Aorta (tissue), 5 donors: ENCODE data around the gene CISD1. TPM values are rescaled to one million over a fixed set of nuclear protein-coding genes. Genes with fewer than 3 reads are reported as not detected.
"Not testable (repeated sequence)": the region's sequence is repeated elsewhere in the genome, so short reads cannot be mapped to it uniquely, and the experiment has no call there.

ENCODE experiments used
- ATAC-seq: fragments of 200-7000 bp; cut with Tn5 transposase; one replicate; pipeline ENCODE4 v1.9.1; 2022; ENCODE audit warnings: moderate library complexity; ENCODE audit not compliant: low FRiP score
- DNase-seq, 2 donors: peaks; one replicate each; pipeline ENCODE4 v3.0.0-alpha.2; 2020
- H3K27ac ChIP-seq, 2 donors: one replicate each; pipeline ENCODE4 v1.5.1; 2013; ENCODE audit warnings: low read length in 2 of 2, mild to moderate bottlenecking in 2 of 2, moderate library complexity in 2 of 2, control low read depth in 1 of 2, inconsistent platforms in 1 of 2, low read depth in 1 of 2
- H3K27me3 ChIP-seq, 2 donors: one replicate each; pipeline ENCODE4 v1.6.1; 2013; ENCODE audit warnings: control low read depth in 1 of 2, low read length in 1 of 2, mild to moderate bottlenecking in 1 of 2, moderate library complexity in 1 of 2; ENCODE audit not compliant: insufficient read depth in 2 of 2, control insufficient read depth in 1 of 2
- H3K36me3 ChIP-seq, 2 donors: one replicate each; pipeline ENCODE4 v1.6.1; 2013; ENCODE audit warnings: control low read depth in 1 of 2, low read length in 1 of 2, mild to moderate bottlenecking in 1 of 2; ENCODE audit not compliant: insufficient read depth in 2 of 2, control insufficient read depth in 1 of 2
- H3K4me1 ChIP-seq, 2 donors: one replicate each; pipeline ENCODE4 v1.6.1; 2013; ENCODE audit warnings: low read length in 2 of 2, control low read depth in 1 of 2, mild to moderate bottlenecking in 1 of 2, moderate library complexity in 1 of 2; ENCODE audit not compliant: insufficient read depth in 2 of 2, control insufficient read depth in 1 of 2
- H3K4me3 ChIP-seq, 2 donors: one replicate each; pipeline ENCODE4 v1.5.1; 2013; ENCODE audit warnings: low read length in 2 of 2, control low read depth in 1 of 2, mild to moderate bottlenecking in 1 of 2
- H3K9me3 ChIP-seq: one replicate; pipeline ENCODE4 v1.6.1; 2013; ENCODE audit warnings: mild to moderate bottlenecking, low read length; ENCODE audit not compliant: control insufficient read depth
- WGBS, 2 donors: extraction: QIAGEN DNeasy Blood & Tissue Kit; methylation state at CpG; one replicate each; pipeline ENCODE4 v1.1.7; 2013; 5-methylcytosine and 5-hydroxymethylcytosine counted together
- intact Hi-C, 2 donors: fragments of 100-400 bp; cut with DNase I; formaldehyde crosslinking; loops; one replicate each; pipeline versions ENCODE4 v1.14.2 to v1.15.0; 2022
- polyA plus RNA-seq, 2 donors: library from polyadenylated mRNA; stranded (reverse); fragments of 200-250 nt; gene quantifications; one replicate each; pipeline ENCODE4 v1.2.3, GENCODE V29; 2013
- total RNA-seq, 2 donors: library from RNA; stranded (reverse); fragmentation: NEBNext Ultra II Directional; extraction: Animal tissue kit (Norgen Biotek cat#: 25700); gene quantifications; one replicate each; pipeline ENCODE4 v1.2.1, GENCODE V29; 2021
- donor health status: healthy with polysubstance abuse.
- donor health status: Bipolar disorder and iron deficiency.
- donor health status: DM: no; HTN: no; CAD: no.
- donor health status: DM: no; HTN: no; CAD: no.
- donor health status: DM: yes; HTN: yes; CAD: no.

CISD1 gene
- total and polyA plus RNA-seq, 4 donors, result 28.8 to 47.7 (median 32.2) TPM

GRCh38 chr10:58241346-58241745 lies 27.6 kb upstream of the CISD1 start:
- intact Hi-C loops, result no loop called here
- ATAC-seq (no peak), DNase-seq (no peak)
- Histone ChIP-seq H3K36me3 (peaks cover 0 to 3% of the 10 kb centered on the region in 2 donors), H3K27ac (no peak overlapping the region), H3K4me3 (no peak overlapping the region), H3K9me3 (no peaks in the 10 kb centered on the region), H3K27me3 (no peaks in the 10 kb centered on the region), H3K4me1 (no peaks in the 10 kb centered on the region)
- 77 to 95% methylated on average over 3 of the region's 3 CpGs for WGBS, 2 donors

- Histone ChIP-seq H3K27me3 (no peaks in the 10 kb centered on the region), H3K4me3 (no peak overlapping the region), H3K9me3 (no peaks in the 10 kb centered on the region), H3K27ac (no peak overlapping the region), H3K36me3 (no peaks in the 10 kb centered on the region), H3K4me1 (no peaks in the 10 kb centered on the region)
- DNase-seq (no peak), ATAC-seq (no peak)
- intact Hi-C loops, result no loop called here
- 97% methylated on average over 16 to 18 of the region's 18 CpGs for WGBS, 2 donors
These were observed 25.7 kb upstream of the CISD1 start for GRCh38 chr10:58243269-58243668.

- WGBS, 2 donors, result 94 to 96% methylated on average over 29 to 31 of the region's 31 CpGs
- intact Hi-C loops, result not testable (repeated sequence)
These were observed 25.2 kb upstream of the CISD1 start for GRCh38 chr10:58243801-58244200.

GRCh38 chr10:58244242-58244641 lies 24.7 kb upstream of the CISD1 start:
- 95% methylated on average over 14 to 28 of the region's 28 CpGs for WGBS, 2 donors
- intact Hi-C loops, ATAC-seq, H3K36me3 ChIP-seq, H3K9me3 ChIP-seq, H3K27me3 ChIP-seq, H3K4me3 ChIP-seq, H3K27ac ChIP-seq, H3K4me1 ChIP-seq, DNase-seq: not testable (repeated sequence)

More at GRCh38 chr10:58243801-58244200, 25.2 kb upstream of the CISD1 start:
- not testable (repeated sequence) for H3K27ac ChIP-seq, H3K36me3 ChIP-seq, DNase-seq, ATAC-seq, H3K27me3 ChIP-seq, H3K4me3 ChIP-seq, H3K9me3 ChIP-seq, H3K4me1 ChIP-seq

- H3K27me3 ChIP-seq, ATAC-seq, H3K9me3 ChIP-seq, intact Hi-C loops, DNase-seq, H3K36me3 ChIP-seq, H3K27ac ChIP-seq, H3K4me3 ChIP-seq, H3K4me1 ChIP-seq: not testable (repeated sequence)
- 91 to 97% methylated on average over 3 of the region's 3 CpGs for WGBS, 2 donors
These were observed 24.3 kb upstream of the CISD1 start for GRCh38 chr10:58244666-58245065.

- no peaks in the 10 kb centered on the region for H3K27me3 ChIP-seq
- no peaks in the 10 kb centered on the region for H3K36me3 ChIP-seq
- peaks cover 3% of the 10 kb centered on the region for H3K9me3 ChIP-seq
- DNase-seq, result no peak
- intact Hi-C loops, result no loop called here
- no peak for ATAC-seq
- H3K27ac ChIP-seq, result no peak overlapping the region
- 87 to 99% methylated on average over 4 of the region's 4 CpGs for whole genome bisulfite sequencing, 2 donors
- H3K4me1 ChIP-seq, result no peaks in the 10 kb centered on the region
- no peak overlapping the region for H3K4me3 ChIP-seq
These were observed 15.8 kb upstream of the CISD1 start for GRCh38 chr10:58253184-58253583.

- H3K4me3 ChIP-seq, result no peak overlapping the region
- WGBS, 2 donors, result 40 to 96% methylated on average over 1 of the region's 1 CpG
- H3K4me1 ChIP-seq, result no peaks in the 10 kb centered on the region
- ATAC-seq (no peak), DNase-seq (no peak)
- no peaks in the 10 kb centered on the region for H3K36me3 ChIP-seq
- peaks cover 3% of the 10 kb centered on the region for H3K9me3 ChIP-seq
- no peaks in the 10 kb centered on the region for H3K27me3 ChIP-seq
- intact Hi-C loops, result no loop called here
- H3K27ac ChIP-seq, result no peak overlapping the region
These were observed 14.3 kb upstream of the CISD1 start for GRCh38 chr10:58254644-58255043.

- H3K27me3 ChIP-seq, ATAC-seq, DNase-seq, H3K36me3 ChIP-seq, H3K4me3 ChIP-seq, H3K9me3 ChIP-seq, H3K4me1 ChIP-seq, H3K27ac ChIP-seq, intact Hi-C loops: not testable (repeated sequence)
- WGBS, 2 donors, result 87 to 92% methylated on average over 7 of the region's 7 CpGs
These were observed 12.8 kb upstream of the CISD1 start for GRCh38 chr10:58256013-58256780.

- H3K27ac ChIP-seq, result no peak overlapping the region
- ATAC-seq (no peak), DNase-seq (no peak)
- no peaks in the 10 kb centered on the region for H3K4me1 ChIP-seq
- H3K9me3 ChIP-seq, result peaks cover 3% of the 10 kb centered on the region
- 61 to 63% methylated on average over 4 of the region's 4 CpGs for WGBS, 2 donors
- H3K4me3 ChIP-seq, result no peak overlapping the region
- H3K36me3 ChIP-seq, result no peaks in the 10 kb centered on the region
- intact Hi-C loops, result no loop called here
- no peaks in the 10 kb centered on the region for H3K27me3 ChIP-seq
These were observed 9.8 kb upstream of the CISD1 start for GRCh38 chr10:58258977-58259692.
